Keratinocyte (primary cell): Measurements from ENCODE around the gene EFHD2. TPM values are rescaled to one million over a fixed set of nuclear protein-coding genes. Genes with fewer than 3 reads are reported as not detected.

Experiments
- DNase-seq: peaks from one replicate; pipeline ENCODE4 v3.0.0-alpha.2; 2011; ENCODE audit warnings: low read depth, missing footprints, low spot score
- FAIRE-seq: peaks from 2 replicates; lab custom pipeline; 2011; peaks lifted over from hg19 to GRCh38; lab: Jason Lieb, UNC
- H2AFZ ChIP-seq: 2 replicates; pipeline ENCODE4 v1.6.0; 2012; ENCODE audit warnings: low read length, control low read depth, inconsistent platforms; ENCODE audit not compliant: control insufficient read depth
- H3K27ac ChIP-seq: 2 replicates; pipeline ENCODE4 v1.5.1; 2011; ENCODE audit warnings: low read length; ENCODE audit not compliant: control insufficient read depth, insufficient read depth
- H3K27me3 ChIP-seq: 3 replicates; pipeline ENCODE4 v1.6.0; 2011; ENCODE audit warnings: low read length; ENCODE audit not compliant: control insufficient read depth, insufficient read depth; ENCODE audit errors: extremely low read depth
- H3K36me3 ChIP-seq, 2 experiments: 2 replicates in 1 of 2; 3 replicates in 1 of 2; pipeline ENCODE4 v1.5.1; 2011; ENCODE audit warnings: low read length in 2 of 2, mild to moderate bottlenecking in 1 of 2; ENCODE audit not compliant: control insufficient read depth in 2 of 2, insufficient read depth in 2 of 2; ENCODE audit errors: extremely low read depth in 1 of 2
- H3K4me1 ChIP-seq: 3 replicates; pipeline ENCODE4 v1.5.1; 2011; ENCODE audit warnings: low read length; ENCODE audit not compliant: control insufficient read depth, insufficient read depth; ENCODE audit errors: extremely low read depth
- H3K4me2 ChIP-seq: 3 replicates; pipeline ENCODE4 v1.6.0; 2011; ENCODE audit warnings: low read depth, low read length; ENCODE audit not compliant: control insufficient read depth, insufficient read depth; ENCODE audit errors: extremely low read depth
- H3K4me3 ChIP-seq, 3 experiments: fragments of 200-600 bp in 1 of 3; sonication (generic) in 1 of 3; 2 replicates in 2 of 3; 3 replicates in 1 of 3; pipeline ENCODE4 v1.5.1; 2011 to 2016; ENCODE audit warnings: low read length in 3 of 3, mild to moderate bottlenecking in 3 of 3, control low read depth in 2 of 3, inconsistent platforms in 1 of 3, low read depth in 1 of 3, mixed read lengths in 1 of 3, mixed run types in 1 of 3, moderate library complexity in 1 of 3; ENCODE audit not compliant: control insufficient read depth in 2 of 3, insufficient read depth in 2 of 3; ENCODE audit errors: extremely low read depth in 1 of 3
- H3K79me2 ChIP-seq: 2 replicates; pipeline ENCODE4 v1.6.0; 2012; ENCODE audit warnings: low read length; ENCODE audit not compliant: control insufficient read depth, insufficient read depth
- H3K9ac ChIP-seq: 3 replicates; pipeline ENCODE4 v1.6.0; 2011; ENCODE audit warnings: low read length; ENCODE audit not compliant: control insufficient read depth, insufficient read depth; ENCODE audit errors: extremely low read depth
- H3K9me1 ChIP-seq: 3 replicates; pipeline ENCODE4 v1.6.0; 2011; ENCODE audit warnings: low read length; ENCODE audit not compliant: control insufficient read depth, insufficient read depth; ENCODE audit errors: extremely low read depth
- H3K9me3 ChIP-seq: 2 replicates; pipeline ENCODE4 v1.5.1; 2012; ENCODE audit warnings: low read depth, low read length; ENCODE audit not compliant: control insufficient read depth
- H4K20me1 ChIP-seq: 3 replicates; pipeline ENCODE4 v1.6.0; 2011; ENCODE audit warnings: low read length; ENCODE audit not compliant: control insufficient read depth, insufficient read depth; ENCODE audit errors: extremely low read depth
- CTCF ChIP-seq, 3 experiments: IDR thresholded peaks in 1 of 3; conservative IDR thresholded peaks in 1 of 3; optimal IDR thresholded peaks in 1 of 3; 2 replicates in 2 of 3; 3 replicates in 1 of 3; pipeline versions ENCODE3 to v1.5.1; 2011; ENCODE audit warnings: low read length in 3 of 3, mild to moderate bottlenecking in 3 of 3, moderate library complexity in 2 of 3, control low read depth in 1 of 3, inconsistent platforms in 1 of 3; ENCODE audit not compliant: insufficient read depth in 2 of 3; ENCODE audit errors: extremely low read depth in 1 of 3
- EZH2 ChIP-seq: IDR thresholded peaks from one replicate; pipeline ENCODE4 v1.6.1; 2012; ENCODE audit warnings: inconsistent platforms, mild to moderate bottlenecking, low read length, moderate library complexity
- dilution Hi-C: fragments of 300-500 bp; cut with MboI; formaldehyde crosslinking; loops from one replicate; pipeline ENCODE4 v1.7.0; 2020; ENCODE audit warnings: low sequenced_read_pairs; ENCODE audit not compliant: extremely low pct_ligation_motif_present
- polyA plus RNA-seq, 5 experiments: library from polyadenylated mRNA; depleted of rRNA in 3 of 5; stranded (reverse) in 3 of 5; stranded (forward) in 1 of 5; unstranded in 1 of 5; fragments of >200 nt; gene quantifications; 1 replicate in 1 of 5; 2 replicates in 3 of 5; 3 replicates in 1 of 5; pipeline versions ENCODE4 v1.2.1 to v1.2.3, GENCODE V29; 2011 to 2012; ENCODE audit warnings: missing spikeins in 2 of 5, low read depth in 1 of 5, low replicate concordance in 1 of 5

Gene EFHD2
- polyA plus RNA-seq, 1 donor (not counting 4 experiments of a cell fraction or from before 2014, with no cell fraction given), result 47.6 TPM

- Histone ChIP-seq H3K36me3 (no peaks in the 10 kb centered on the region), H3K4me3 (no peak overlapping the region), H3K9ac (no peak overlapping the region), H3K4me2 (no peak overlapping the region), H3K9me3 (no peaks in the 10 kb centered on the region), H2AFZ (no peak overlapping the region), H4K20me1 (no peaks in the 10 kb centered on the region), H3K9me1 (peaks cover 2% of the 10 kb centered on the region), H3K79me2 (no peaks in the 10 kb centered on the region), H3K27ac (no peak overlapping the region), H3K4me1 (no peaks in the 10 kb centered on the region), H3K27me3 (peaks cover 5% of the 10 kb centered on the region)
- dilution Hi-C loops, result no loop called here
- DNase-seq (no peak), FAIRE-seq (no peak)
- no peak for TF ChIP-seq CTCF (optimal IDR thresholded peaks at IDR 0.05 in 1 of 3, IDR thresholded peaks at IDR 0.05 in 1 of 3, conservative IDR thresholded peaks at IDR 0.05 in 1 of 3; ENCODE audit: extremely low read depth in 1 of 3, insufficient read depth in 2 of 3, low read length in 3 of 3)
- TF ChIP-seq EZH2, result no peak
These were observed 31.6 kb downstream of the EFHD2 start for GRCh38 chr1:15441247-15441646.

GRCh38 chr1:15442119-15442518, 32.4 kb downstream of the EFHD2 start:
- H2AFZ ChIP-seq, result no peak overlapping the region
- TF ChIP-seq EZH2, result no peak
- TF ChIP-seq CTCF (optimal IDR thresholded peaks at IDR 0.05 in 1 of 3, IDR thresholded peaks at IDR 0.05 in 1 of 3, conservative IDR thresholded peaks at IDR 0.05 in 1 of 3; ENCODE audit: extremely low read depth in 1 of 3, insufficient read depth in 2 of 3, low read length in 3 of 3), result no peak
- H3K4me1 ChIP-seq, result no peaks in the 10 kb centered on the region
- no peaks in the 10 kb centered on the region for H3K9me3 ChIP-seq
- H3K4me3 ChIP-seq, result no peak overlapping the region
- no peaks in the 10 kb centered on the region for H4K20me1 ChIP-seq
- H3K79me2 ChIP-seq, result no peaks in the 10 kb centered on the region
- FAIRE-seq (no peak), DNase-seq (no peak)
- no peaks in the 10 kb centered on the region for H3K36me3 ChIP-seq
- H3K27ac ChIP-seq, result no peak overlapping the region
- no peak overlapping the region for H3K4me2 ChIP-seq
- H3K27me3 ChIP-seq, result peaks cover 5% of the 10 kb centered on the region
- no peak overlapping the region for H3K9ac ChIP-seq
- dilution Hi-C loops, result no loop called here
- H3K9me1 ChIP-seq, result peaks cover 2% of the 10 kb centered on the region
